Stimulated activated CD4-positive, alpha-beta T cell treated with anti-CD3 and anti-CD28 coated beads, TNF-alpha, amount 100 ng/mL, for 1 hour (primary cell): ENCODE measurements around the gene TUBB.
"Not testable (repeated sequence)": the region's sequence is repeated elsewhere in the genome, so short reads cannot be mapped to it uniquely, and the experiment has no call there.

Experiments
- DNase-seq, 3 donors: peaks; one replicate each; pipeline ENCODE4 v3.0.0-alpha.2; 2020; ENCODE audit warnings: low read depth in 3 of 3, low spot score in 1 of 3

The TUBB gene

DNA sequence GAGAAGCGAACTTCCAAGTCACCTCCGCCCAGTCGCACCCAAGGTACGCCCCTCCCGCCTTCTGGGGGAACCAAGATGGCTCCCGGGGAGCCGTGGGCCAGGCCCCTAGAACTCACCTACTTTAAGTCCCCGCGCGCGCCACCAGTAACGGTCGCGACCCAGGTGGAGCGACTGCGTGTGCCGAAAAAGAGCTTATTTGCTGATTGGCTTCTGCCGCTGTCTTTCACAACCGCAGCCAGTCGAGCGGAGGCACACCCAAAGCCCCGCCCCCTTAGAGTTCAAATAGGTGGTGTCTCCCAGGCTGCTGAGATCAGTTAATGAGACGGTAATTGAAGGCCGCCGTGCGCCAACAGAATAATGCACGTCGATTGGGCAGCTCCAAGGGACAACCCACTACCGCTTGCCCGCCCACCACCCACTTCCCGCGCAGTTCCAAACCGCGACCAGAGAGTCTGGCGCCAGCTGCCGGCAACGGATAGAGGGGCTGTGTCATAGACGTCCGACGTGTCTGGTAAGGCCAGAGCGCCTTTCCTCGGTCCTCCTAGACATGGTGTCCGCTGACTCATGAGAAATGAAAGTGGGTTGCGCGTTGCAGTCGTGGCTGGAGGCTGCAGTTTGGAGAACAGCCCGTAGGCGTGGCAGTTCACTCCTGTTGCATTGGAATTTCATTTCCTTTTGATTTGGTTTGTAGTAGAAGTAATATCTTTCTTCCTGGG is 2.9 kb upstream of the TUBB start, which contains the start of gene MDC1:
TSS of gene MDC1 (minus strand) at position 153 of the 716 bp plus-strand sequence. CDS start 2,106 bp downstream, outside the sequence.
- peak; percentile 92 to 99 (median 98) for DNase-seq

DNA sequence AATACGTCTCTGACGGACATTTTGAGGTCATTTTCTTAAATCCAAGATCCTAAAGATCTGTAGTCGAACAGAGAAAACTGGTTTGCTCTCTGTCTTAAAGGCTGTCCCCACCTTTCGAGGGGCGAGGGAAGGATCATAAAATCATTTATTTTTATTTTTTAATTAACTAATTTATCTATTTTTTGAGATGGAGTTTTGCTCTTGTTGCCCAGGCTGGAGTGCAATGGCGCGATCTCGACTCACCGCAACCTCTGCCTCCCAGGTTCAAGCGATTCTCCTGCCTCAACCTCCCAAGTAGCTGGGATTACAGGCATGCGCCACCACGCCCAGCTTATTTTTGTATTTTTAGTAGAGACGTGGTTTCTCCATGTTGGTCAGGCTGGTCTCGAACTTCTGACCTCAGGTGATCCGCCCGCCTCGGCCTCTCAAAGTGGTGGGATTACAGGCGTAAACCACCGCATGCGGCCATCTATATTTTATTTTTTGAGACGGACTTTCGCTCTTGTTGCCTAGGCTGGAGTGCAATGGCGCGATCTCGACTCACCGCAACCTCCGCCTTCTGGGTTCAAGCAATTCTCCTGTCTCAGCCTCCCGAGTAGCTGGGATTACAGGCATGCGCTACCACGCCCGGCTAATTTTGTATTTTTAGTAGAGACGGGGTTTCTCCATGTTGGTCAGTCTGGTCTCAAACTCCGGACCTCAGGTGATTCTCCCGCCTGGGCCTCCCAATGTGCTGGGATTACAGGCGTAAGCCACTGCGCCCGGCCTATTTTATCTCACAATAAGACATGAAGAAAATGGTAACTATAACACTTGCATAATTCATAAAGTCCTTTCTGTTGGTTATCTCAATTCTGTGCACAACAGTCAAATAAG is 2.1 kb upstream of the TUBB start:
- DNase-seq = not testable (repeated sequence)

DNA sequence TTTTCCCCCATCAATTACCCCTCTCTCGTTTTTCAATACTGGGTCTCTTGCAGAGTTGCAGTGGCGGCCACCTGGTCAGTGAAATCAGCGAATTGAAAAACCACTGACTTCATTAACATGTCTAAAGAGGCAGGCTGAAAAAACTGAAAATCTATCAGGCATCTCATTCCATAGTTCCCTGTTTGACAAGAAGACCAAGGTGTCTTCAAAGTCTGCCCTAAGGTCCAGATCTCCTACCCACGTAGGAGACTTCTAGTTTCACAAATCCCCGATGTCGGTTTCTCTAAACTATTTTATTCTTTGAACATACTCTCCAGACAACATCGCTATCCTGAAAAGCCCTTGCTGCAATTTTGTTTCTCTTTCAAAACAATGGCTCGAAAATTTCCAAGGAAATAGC is 796 bp upstream of the TUBB start:
- no peak for DNase-seq

DNA sequence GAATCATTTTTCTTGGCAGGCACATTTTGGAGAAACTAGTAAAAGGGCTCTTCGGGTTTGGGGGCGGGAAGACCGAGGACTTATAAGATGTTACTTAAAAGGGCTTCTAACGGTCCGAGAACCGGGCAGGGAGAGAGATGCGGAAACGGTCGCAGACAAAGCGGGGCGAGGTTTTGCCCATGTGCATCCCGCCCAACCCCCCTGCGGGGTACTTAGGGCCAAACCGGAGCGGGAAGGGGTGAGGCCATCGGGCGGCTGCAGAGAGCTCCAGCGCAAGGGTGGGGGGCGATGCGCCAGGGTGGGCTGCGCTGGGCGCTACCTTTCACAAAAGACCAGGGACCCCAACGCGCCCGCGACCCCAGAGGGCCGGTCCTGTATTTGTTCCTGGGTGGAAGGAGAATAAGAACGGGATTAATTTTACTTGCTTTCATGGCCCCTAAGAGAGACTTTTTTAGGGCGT is 616 bp downstream of the TUBB start:
- peak in 1 of 3 donors; percentile 52 for DNase-seq

DNA sequence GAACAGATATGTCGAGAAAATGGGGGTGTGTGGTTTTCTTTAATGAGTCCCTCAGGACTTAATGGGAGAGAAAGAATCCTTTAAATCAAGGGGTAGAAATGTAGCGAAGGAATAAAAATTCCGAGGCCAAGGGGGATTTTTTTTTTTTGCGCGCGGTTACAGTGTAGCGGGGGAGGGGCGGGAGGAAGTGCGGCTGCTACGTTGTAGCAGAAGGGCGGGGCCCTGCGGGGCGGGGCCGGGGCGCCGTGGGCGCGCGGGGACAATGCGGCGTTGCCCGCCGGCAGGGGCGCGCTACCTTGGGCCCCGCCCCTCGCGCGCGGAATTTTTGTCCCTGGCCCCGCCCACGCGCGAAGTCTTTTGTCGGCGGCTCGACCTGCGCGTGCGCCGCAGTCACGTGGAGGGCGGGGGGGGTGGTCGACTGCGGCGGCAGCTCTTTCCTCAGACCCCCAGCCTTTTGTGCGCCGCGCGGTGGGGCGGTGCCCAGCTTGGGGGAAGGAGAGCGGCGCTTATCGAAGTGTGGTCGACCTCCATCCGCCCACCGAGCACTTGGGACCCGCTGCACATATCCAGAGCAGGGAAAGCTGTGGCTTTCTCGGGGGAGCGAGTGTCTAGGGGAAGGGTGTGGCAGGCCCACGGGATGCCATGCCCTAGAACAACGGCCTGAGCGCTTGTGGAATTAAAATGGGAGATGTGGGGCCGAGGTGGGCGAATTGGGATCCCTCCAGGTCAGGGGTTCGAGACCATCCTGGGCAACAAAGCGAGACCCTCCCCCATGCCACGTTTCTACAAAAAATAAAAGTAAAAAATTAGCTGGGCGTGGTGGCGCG is 1.3 kb downstream of the TUBB start:
- peak; percentile 90 to 98 (median 96) for DNase-seq

DNA sequence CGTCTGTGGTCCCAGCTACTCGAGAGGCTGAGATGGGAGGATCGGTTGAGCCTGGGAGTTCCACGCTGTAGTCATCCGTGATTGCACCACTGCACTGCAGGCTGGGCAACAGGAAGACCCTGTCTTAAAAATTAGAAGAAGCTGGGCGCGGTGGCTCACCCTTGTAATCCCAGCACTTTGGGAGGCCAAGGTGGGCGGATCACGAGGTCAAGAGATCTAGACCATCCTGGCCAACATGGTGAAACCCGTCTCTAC is 1.8 kb downstream of the TUBB start:
- DNase-seq = not testable (repeated sequence)

DNA sequence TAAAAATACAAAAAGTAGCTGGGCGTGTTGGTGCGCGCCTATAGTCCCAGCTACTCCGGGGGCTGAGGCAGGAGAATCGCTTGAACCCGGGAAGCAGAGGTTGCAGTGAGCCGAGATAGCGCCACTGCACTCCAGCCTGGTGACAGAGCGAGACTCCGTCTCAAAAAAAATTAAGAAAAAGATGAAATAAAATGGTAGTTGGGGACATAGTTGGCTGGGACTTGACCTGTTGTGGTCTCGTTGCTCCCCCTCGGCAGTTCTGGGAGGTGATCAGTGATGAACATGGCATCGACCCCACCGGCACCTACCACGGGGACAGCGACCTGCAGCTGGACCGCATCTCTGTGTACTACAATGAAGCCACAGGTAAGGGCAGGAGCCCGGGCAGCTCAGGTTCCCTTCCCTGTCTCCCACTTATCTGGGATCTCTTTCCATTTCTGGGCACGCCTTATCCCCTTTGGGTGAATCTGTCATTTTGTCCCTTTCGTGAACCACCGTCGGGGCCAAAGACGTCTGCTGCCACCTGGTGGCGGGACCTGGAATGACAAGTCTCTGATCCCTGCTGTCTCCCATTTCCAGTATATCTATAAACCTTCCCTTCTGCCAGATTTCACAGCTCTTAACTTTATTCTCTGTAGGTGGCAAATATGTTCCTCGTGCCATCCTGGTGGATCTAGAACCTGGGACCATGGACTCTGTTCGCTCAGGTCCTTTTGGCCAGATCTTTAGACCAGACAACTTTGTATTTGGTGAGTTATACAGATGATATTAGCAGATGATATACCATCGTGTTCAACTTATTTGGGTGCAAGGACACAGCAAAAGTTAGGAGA is 2.3 kb downstream of the TUBB start:
- DNase-seq = peak; percentile 55 to 85 (median 76)

DNA sequence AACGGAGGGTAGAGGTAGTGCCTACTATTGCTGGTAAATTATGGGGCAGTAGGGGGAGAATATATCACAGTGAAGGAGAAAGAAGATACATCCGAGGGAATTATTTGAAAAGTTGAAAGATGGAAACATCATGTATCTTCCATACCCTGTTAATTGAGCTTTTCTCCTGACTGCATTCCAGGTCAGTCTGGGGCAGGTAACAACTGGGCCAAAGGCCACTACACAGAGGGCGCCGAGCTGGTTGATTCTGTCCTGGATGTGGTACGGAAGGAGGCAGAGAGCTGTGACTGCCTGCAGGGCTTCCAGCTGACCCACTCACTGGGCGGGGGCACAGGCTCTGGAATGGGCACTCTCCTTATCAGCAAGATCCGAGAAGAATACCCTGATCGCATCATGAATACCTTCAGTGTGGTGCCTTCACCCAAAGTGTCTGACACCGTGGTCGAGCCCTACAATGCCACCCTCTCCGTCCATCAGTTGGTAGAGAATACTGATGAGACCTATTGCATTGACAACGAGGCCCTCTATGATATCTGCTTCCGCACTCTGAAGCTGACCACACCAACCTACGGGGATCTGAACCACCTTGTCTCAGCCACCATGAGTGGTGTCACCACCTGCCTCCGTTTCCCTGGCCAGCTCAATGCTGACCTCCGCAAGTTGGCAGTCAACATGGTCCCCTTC is 3.1 kb downstream of the TUBB start:
- not testable (repeated sequence) for DNase-seq

DNA sequence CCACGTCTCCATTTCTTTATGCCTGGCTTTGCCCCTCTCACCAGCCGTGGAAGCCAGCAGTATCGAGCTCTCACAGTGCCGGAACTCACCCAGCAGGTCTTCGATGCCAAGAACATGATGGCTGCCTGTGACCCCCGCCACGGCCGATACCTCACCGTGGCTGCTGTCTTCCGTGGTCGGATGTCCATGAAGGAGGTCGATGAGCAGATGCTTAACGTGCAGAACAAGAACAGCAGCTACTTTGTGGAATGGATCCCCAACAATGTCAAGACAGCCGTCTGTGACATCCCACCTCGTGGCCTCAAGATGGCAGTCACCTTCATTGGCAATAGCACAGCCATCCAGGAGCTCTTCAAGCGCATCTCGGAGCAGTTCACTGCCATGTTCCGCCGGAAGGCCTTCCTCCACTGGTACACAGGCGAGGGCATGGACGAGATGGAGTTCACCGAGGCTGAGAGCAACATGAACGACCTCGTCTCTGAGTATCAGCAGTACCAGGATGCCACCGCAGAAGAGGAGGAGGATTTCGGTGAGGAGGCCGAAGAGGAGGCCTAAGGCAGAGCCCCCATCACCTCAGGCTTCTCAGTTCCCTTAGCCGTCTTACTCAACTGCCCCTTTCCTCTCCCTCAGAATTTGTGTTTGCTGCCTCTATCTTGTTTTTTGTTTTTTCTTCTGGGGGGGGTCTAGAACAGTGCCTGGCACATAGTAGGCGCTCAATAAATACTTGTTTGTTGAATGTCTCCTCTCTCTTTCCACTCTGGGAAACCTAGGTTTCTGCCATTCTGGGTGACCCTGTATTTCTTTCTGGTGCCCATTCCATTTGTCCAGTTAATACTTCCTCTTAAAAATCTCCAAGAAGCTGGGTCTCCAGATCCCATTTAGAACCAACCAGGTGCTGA is 3.9 kb downstream of the TUBB start:
- DNase-seq = not testable (repeated sequence)

DNA sequence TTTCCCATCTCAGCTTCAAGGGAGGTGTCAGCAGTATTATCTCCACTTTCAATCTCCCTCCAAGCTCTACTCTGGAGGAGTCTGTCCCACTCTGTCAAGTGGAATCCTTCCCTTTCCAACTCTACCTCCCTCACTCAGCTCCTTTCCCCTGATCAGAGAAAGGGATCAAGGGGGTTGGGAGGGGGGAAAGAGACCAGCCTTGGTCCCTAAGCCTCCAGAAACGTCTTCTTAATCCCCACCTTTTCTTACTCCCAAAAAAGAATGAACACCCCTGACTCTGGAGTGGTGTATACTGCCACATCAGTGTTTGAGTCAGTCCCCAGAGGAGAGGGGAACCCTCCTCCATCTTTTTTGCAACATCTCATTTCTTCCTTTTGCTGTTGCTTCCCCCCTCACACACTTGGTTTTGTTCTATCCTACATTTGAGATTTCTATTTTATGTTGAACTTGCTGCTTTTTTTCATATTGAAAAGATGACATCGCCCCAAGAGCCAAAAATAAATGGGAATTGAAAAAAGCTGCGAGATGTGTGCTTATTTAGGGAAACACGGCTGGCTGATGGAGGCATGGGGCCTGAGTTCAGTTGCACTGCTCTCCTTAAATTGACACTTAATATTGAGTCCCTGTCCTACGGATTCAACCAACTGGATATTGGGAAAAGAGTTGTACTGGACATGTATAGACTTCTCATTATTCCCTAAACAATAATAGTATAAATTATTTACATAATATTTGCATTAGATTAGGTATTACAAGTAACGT is 4.9 kb downstream of the TUBB start:
- no peak for DNase-seq

DNA sequence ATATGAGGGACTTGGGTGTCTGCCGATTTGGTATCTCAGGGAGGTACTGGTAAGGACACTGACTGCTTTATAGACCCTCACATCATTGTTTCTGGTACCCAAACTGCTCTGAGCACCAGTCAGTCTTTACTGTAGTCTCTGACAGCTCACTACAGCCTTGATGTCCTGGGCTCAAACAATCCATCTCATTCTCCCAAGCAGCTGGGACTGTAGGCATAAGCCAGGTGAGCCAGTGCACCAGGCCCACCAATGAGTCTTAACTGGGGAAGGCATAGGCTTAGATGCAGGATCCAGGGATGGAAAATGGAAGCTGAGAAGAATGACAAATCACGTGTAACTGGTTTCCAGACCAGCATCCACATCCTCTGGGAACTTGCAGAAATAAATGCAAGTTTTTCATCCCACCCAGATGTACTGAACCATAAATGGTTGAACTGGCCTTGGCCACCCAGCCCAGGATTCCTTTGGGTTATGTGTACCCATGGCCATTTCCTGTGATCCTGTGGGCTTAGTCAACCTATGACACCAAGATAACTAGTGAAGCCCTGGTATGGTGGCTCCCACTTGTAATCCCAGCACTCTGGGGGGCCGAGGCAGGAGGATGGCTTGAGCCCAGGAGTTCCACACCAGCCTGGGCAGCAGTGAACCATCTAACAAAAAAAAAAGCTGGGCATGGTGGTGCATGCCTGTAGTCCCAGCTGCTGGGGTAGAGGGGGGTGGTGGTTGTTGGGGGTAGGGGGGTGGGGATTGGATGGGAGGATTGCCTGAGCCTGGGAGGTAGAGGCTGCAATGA is 5.8 kb downstream of the TUBB start:
- DNase-seq = no peak

DNA sequence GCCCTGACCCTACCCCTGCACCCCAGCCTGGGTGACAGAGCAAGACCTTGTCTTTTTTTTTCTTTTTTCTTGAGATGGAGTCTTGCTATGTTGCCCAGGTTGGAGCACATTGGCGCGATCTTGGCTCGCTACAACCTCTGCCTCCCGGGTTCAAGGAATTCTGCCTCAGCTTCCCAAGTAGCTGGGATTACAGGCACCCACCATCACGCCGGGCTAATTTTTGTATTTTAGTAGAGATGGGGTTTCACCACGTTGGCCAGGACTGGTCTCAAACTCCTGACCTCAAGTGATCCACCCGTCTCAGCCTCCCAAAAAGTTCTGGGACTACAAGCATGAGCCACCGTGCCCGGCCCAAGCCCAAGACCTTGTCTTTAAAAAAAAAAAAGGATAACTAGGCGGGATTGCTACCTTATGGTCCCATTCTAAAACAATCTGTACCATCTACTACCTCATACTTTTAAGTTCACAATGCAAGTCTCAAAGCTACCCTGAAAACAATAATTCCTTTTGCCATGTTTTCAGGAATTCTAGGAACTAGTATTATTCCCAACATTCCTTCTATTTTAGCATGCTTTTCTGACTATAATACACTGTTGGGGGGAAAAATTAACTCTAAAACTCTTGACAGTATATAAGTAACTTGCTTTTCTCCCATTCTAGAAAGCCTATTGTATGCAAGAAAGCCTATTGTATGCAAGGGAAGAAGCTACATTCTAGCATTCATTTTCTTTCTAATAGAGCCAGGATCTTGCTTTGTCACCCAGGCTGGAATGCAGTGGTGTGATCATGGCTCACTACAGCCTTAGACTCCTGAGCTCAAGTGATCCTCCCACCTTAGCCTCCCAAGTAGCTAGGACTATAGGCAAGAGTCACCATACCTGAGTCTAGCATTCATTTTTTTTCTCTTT is 6.6 kb downstream of the TUBB start:
- DNase-seq = no peak

DNA sequence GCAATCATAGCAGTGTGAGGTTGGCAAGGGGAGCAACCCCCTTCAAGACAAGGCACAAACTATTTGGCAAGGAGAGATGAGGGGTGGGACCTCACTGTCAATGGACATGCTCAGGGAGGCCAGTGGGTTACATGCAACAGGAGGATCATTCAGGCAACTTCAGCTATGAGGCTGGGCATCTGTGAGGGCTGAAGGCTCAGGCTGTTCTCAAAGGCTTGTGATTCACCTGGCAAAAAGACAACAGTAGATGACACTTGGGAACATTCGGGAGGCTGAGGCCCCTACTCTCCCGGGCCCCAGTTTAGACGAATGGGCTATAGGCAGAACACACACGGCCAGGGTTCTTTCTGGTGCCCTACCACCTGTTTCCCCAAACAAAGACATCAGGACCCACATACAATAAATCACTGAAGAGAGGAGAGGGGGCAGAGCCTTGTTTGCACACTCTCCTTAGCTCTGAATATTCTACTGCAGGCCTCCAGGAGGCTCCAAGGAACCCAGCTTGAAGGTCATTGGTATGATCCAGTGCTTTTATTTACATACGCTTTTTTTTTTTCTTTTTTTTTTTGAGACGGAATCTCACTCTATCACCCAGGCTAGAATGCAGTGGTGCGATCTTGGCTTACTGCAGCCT is 7.9 kb downstream of the TUBB start:
- no peak for DNase-seq

DNA sequence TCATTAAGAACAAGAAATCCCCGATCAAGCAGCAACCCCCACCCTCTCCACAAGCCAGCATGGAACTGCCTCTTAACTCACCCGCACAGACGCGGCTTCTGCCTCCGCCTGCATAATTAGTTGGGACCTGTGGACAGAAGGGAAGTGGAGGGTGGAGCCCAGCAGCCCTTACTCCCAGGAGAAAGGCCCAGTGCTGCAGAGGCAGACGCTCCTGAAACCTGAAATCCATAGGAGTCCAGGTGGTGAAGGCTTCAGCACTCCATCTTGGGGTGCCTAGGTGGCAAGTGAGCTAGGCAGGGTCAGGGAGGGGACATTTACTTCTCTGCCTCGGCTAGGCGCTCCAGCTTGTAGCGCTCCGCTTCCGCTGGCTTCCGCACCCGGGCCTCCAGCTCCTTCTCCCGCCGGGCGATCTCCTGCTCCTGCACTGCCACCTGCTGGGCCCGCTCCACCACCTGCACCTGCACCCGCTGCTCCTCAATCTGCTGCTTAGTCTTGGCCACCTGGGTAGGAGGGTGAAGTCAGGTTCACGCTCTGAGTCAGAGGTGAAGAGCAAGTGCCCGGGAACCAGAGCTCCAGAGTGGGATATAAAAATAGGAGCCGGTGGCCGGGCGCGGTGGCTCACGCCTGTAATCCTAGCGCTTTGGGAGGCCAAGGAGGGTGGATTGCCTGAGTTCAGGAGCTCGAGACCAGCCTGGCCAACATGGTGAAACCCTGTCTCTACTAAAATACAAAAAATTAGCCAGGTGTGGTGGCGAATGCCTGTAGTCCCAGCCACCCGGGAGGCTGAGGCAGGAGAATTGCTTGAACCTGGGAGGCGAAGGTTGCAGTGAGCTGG is 10.7 kb downstream of the TUBB start:
- peak; percentile 65 to 75 (median 73) for DNase-seq
